HFFc6 (cell line): ENCODE data around the gene PRAMEF12. TPM values are rescaled to one million over a fixed set of nuclear protein-coding genes. Genes with fewer than 3 reads are reported as not detected.

ENCODE experiments used
- DNase-seq: peaks from one replicate; pipeline ENCODE4 v3.0.0-alpha.2; 2018
- H3K27ac Mint-ChIP-seq: 2 replicates; pipeline ENCODE4 v1.8.0; 2020; ENCODE audit warnings: mild to moderate bottlenecking, mixed read lengths
- H3K27me3 Mint-ChIP-seq: 2 replicates; pipeline ENCODE4 v1.8.0; 2021; ENCODE audit warnings: mild to moderate bottlenecking, moderate library complexity, mixed read lengths; ENCODE audit not compliant: insufficient read depth
- H3K36me3 Mint-ChIP-seq: 2 replicates; pipeline ENCODE4 v1.8.0; 2021; ENCODE audit warnings: low read depth, mixed read lengths
- H3K4me1 Mint-ChIP-seq: 2 replicates; pipeline ENCODE4 v1.8.0; 2020; ENCODE audit warnings: low read depth, mixed read lengths
- H3K4me3 Mint-ChIP-seq: 2 replicates; pipeline ENCODE4 v1.8.0; 2020; ENCODE audit warnings: mild to moderate bottlenecking, moderate library complexity, mixed read lengths
- H3K9me3 Mint-ChIP-seq: 2 replicates; pipeline ENCODE4 v1.8.0; 2020; ENCODE audit warnings: mild to moderate bottlenecking, mixed read lengths
- total RNA-seq, 6 experiments: library from RNA; stranded (reverse); fragmentation: NEBNext Ultra II Directional; extraction: Animal tissue kit (Norgen Biotek cat#: 25700); gene quantifications; 2 replicates in 1 of 6; 3 replicates in 5 of 6; pipeline ENCODE4 v1.2.3, GENCODE V29; 2021
- TF ChIP-seq, protein P1 (sequence below): fragments of 200-600 bp; sonication (generic); IDR thresholded peaks from 2 replicates; pipeline ENCODE4 v1.5.0; 2021; ENCODE audit warnings: antibody characterized with exemption, mild to moderate bottlenecking

Gene PRAMEF12
- total RNA-seq, 6 experiments from 2014 or later: not detected

GRCh38 chr1:12739613-12740012 lies 33.9 kb upstream of the PRAMEF12 start:
- no peak for DNase-seq
- Mint-ChIP-seq H3K4me3 (no peak overlapping the region), H3K9me3 (peaks cover 41% of the 10 kb centered on the region), H3K4me1 (no peaks in the 10 kb centered on the region), H3K27me3 (no peaks in the 10 kb centered on the region; the same call in 1 of the 2 replicates), H3K36me3 (no peaks in the 10 kb centered on the region), H3K27ac (no peak overlapping the region)
- TF ChIP-seq, protein P1, sequence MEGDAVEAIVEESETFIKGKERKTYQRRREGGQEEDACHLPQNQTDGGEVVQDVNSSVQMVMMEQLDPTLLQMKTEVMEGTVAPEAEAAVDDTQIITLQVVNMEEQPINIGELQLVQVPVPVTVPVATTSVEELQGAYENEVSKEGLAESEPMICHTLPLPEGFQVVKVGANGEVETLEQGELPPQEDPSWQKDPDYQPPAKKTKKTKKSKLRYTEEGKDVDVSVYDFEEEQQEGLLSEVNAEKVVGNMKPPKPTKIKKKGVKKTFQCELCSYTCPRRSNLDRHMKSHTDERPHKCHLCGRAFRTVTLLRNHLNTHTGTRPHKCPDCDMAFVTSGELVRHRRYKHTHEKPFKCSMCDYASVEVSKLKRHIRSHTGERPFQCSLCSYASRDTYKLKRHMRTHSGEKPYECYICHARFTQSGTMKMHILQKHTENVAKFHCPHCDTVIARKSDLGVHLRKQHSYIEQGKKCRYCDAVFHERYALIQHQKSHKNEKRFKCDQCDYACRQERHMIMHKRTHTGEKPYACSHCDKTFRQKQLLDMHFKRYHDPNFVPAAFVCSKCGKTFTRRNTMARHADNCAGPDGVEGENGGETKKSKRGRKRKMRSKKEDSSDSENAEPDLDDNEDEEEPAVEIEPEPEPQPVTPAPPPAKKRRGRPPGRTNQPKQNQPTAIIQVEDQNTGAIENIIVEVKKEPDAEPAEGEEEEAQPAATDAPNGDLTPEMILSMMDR: no peak

- TF ChIP-seq, protein P1: no peak
- Mint-ChIP-seq H3K27ac (no peak overlapping the region), H3K9me3 (peaks cover 41% of the 10 kb centered on the region), H3K27me3 (peaks cover 2% of the 10 kb centered on the region; the same call in 1 of the 2 replicates), H3K4me1 (no peaks in the 10 kb centered on the region), H3K4me3 (no peak overlapping the region), H3K36me3 (no peaks in the 10 kb centered on the region)
- DNase-seq: no peak
Observed at GRCh38 chr1:12741946-12742345, 31.6 kb upstream of the PRAMEF12 start.

GRCh38 chr1:12745126-12745991 lies 28.2 kb upstream of the PRAMEF12 start:
- Mint-ChIP-seq H3K4me3 (no peak overlapping the region), H3K27ac (no peak overlapping the region), H3K9me3 (peaks cover 51% of the 10 kb centered on the region), H3K36me3 (no peaks in the 10 kb centered on the region), H3K27me3 (peaks cover 2% of the 10 kb centered on the region; the same call in 1 of the 2 replicates), H3K4me1 (no peaks in the 10 kb centered on the region)
- no peak for DNase-seq
- TF ChIP-seq, protein P1: no peak

DNA sequence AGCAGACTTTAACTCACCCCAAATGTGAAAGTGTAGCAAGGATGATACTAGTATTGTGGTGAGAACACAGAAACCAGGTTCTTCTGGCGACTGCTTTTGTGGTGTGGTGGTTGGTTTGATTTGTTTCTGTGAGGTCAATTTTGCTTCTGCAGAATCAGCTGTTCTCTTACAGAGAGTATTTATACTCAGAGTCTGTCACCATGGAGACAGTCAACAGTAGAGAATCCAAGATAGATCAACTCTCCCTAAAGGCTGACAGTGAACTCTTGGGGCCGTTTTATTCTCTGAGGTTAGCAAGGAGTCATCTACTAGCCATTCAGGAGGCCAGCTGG lies 27.6 kb upstream of the PRAMEF12 start, which contains the start of gene CFAP107:
TSS of gene CFAP107 (plus strand) at position 209 of the 332 bp plus-strand sequence. CDS start 231 bp downstream, outside the sequence.
- H3K4me1 Mint-ChIP-seq: no peaks in the 10 kb centered on the region
- TF ChIP-seq, protein P1: no peak
- H3K4me3 Mint-ChIP-seq: no peak within 1 kb of the TSS
- peaks cover 53% of the 10 kb centered on the region for H3K9me3 Mint-ChIP-seq
- no peaks in the 10 kb centered on the region for H3K36me3 Mint-ChIP-seq
- no peak within 1 kb of the TSS for H3K27ac Mint-ChIP-seq
- no peak for DNase-seq
- peaks cover 2% of the 10 kb centered on the region for H3K27me3 Mint-ChIP-seq

- H3K36me3 Mint-ChIP-seq: no peaks in the 10 kb centered on the region
- H3K27me3 Mint-ChIP-seq: peaks cover 2% of the 10 kb centered on the region
- no peaks in the 10 kb centered on the region for H3K4me1 Mint-ChIP-seq
- TF ChIP-seq, protein P1: no peak
- H3K9me3 Mint-ChIP-seq: peaks cover 44% of the 10 kb centered on the region
- H3K27ac Mint-ChIP-seq: no peak overlapping the region
- no peak overlapping the region for H3K4me3 Mint-ChIP-seq
- no peak for DNase-seq
Observed at GRCh38 chr1:12748778-12749355, 24.7 kb upstream of the PRAMEF12 start.
